ENCODE results near the gene C19orf73. TPM values are rescaled to one million over a fixed set of nuclear protein-coding genes. Genes with fewer than 3 reads are reported as not detected.

Gene C19orf73
- total RNA-seq, 1 experiment from 2014 or later: 2.2 TPM

GRCh38 chr19:49109569-49110233, 9.2 kb downstream of the C19orf73 start:
- ChIA-PET CTCF (interaction anchor here (1.1 kb wide), 1 partner anchor 12 kb away, joined by 7 read pairs; no protein-coding TSS in a partner anchor), RAD21 (ENCODE audit: low non-redundant PET in 1 of 2, low total read pairs in 2 of 2, uncharacterized antibody in 2 of 2, unreplicated experiment in 2 of 2) (no interaction called here), POLR2A (no interaction called here)
- Histone ChIP-seq H3K27me3 (ENCODE audit: insufficient read depth, low read length) (no peaks in the 10 kb centered on the region), H3K27ac (ENCODE audit: low read depth, low read length) (no peak overlapping the region), H3K9me2 (ENCODE audit: insufficient read depth) (no peaks in the 10 kb centered on the region), H3K9me3 (ENCODE audit: control insufficient read depth in 1 of 2, insufficient read depth in 1 of 2, low read depth in 1 of 2, low read length in 2 of 2) (no peaks in the 10 kb centered on the region), H4K20me1 (ENCODE audit: insufficient read depth) (no peaks in the 10 kb centered on the region), H3K4me1 (ENCODE audit: control insufficient read depth in 1 of 2, insufficient read depth in 2 of 2, low read length in 2 of 2) (peaks cover 5 to 18% of the 10 kb centered on the region in 2 experiments; a peak in 3 of 4 replicates), H3K9ac (ENCODE audit: low read length) (no peak overlapping the region), H3K4me2 (ENCODE audit: low read length) (no peak overlapping the region), H3K79me2 (ENCODE audit: insufficient read depth, low read length) (peaks cover 10% of the 10 kb centered on the region; the same call in 1 of the 2 replicates), H3K4me3 (replicated peaks in 1 of 2; ENCODE audit: low read depth in 1 of 2, low read length in 2 of 2) (no peak overlapping the region), H2AFZ (ENCODE audit: low read depth, low read length, poor library complexity, severe bottlenecking) (no peak overlapping the region), H3K36me3 (ENCODE audit: control insufficient read depth in 1 of 2, insufficient read depth in 2 of 2, low read length in 2 of 2) (peaks cover 31 to 35% of the 10 kb centered on the region in 2 experiments)
- no TSS peak for BruUV-seq (replicated peaks)
- intact Hi-C loops (cut with micrococcal nuclease): no loop called here
- ATAC-seq (no peak), DNase-seq (ENCODE audit: low read depth, low spot score) (no peak)
- TF ChIP-seq ZFX (IDR thresholded peaks at IDR 0.05) (no peak), CBX3 (IDR thresholded peaks at IDR 0.05; ENCODE audit: low read depth) (no peak), CTCF (IDR thresholded peaks at IDR 0.05 in 2 of 3, conservative IDR thresholded peaks at IDR 0.05 in 1 of 3; ENCODE audit: borderline replicate concordance in 1 of 3, insufficient read depth in 1 of 3, low read depth in 2 of 3, low read length in 2 of 3) (no peak), YY1 (IDR thresholded peaks at IDR 0.05; ENCODE audit: extremely low read depth, insufficient replicate concordance, low read depth, low read length) (no peak)

- ChIA-PET CTCF (interaction anchor here (1.1 kb wide), 1 partner anchor 11 kb away, joined by 7 read pairs; no protein-coding TSS in a partner anchor), RAD21 (ENCODE audit: low non-redundant PET in 1 of 2, low total read pairs in 2 of 2, uncharacterized antibody in 2 of 2, unreplicated experiment in 2 of 2) (no interaction called here), POLR2A (no interaction called here)
- intact Hi-C loops (cut with micrococcal nuclease): no loop called here
- Histone ChIP-seq H3K9ac (ENCODE audit: low read length) (no peak overlapping the region), H3K4me1 (ENCODE audit: control insufficient read depth in 1 of 2, insufficient read depth in 2 of 2, low read length in 2 of 2) (peaks cover 5 to 17% of the 10 kb centered on the region in 2 experiments; a peak in 3 of 4 replicates), H3K27ac (ENCODE audit: low read depth, low read length) (no peak overlapping the region), H3K36me3 (ENCODE audit: control insufficient read depth in 1 of 2, insufficient read depth in 2 of 2, low read length in 2 of 2) (peaks cover 31 to 42% of the 10 kb centered on the region in 2 experiments), H3K27me3 (ENCODE audit: insufficient read depth, low read length) (no peaks in the 10 kb centered on the region), H2AFZ (ENCODE audit: low read depth, low read length, poor library complexity, severe bottlenecking) (no peak overlapping the region), H3K4me2 (ENCODE audit: low read length) (no peak overlapping the region), H3K79me2 (ENCODE audit: insufficient read depth, low read length) (peaks cover 16% of the 10 kb centered on the region; the same call in 1 of the 2 replicates), H4K20me1 (ENCODE audit: insufficient read depth) (no peaks in the 10 kb centered on the region), H3K4me3 (replicated peaks in 1 of 2; ENCODE audit: low read depth in 1 of 2, low read length in 2 of 2) (no peak overlapping the region), H3K9me2 (ENCODE audit: insufficient read depth) (no peaks in the 10 kb centered on the region), H3K9me3 (ENCODE audit: control insufficient read depth in 1 of 2, insufficient read depth in 1 of 2, low read depth in 1 of 2, low read length in 2 of 2) (no peaks in the 10 kb centered on the region)
- TF ChIP-seq SRF (IDR thresholded peaks at IDR 0.05; ENCODE audit: low read depth) (no peak), MAX (IDR thresholded peaks at IDR 0.05) (no peak), POLR2A (IDR thresholded peaks at IDR 0.05; ENCODE audit: borderline replicate concordance, extremely low read depth, insufficient read depth, insufficient read length) (no peak), POLR2AphosphoS5 (IDR thresholded peaks at IDR 0.05; ENCODE audit: low read depth, low read length) (0 out of 2 replicates have a peak, but pooled peaks have one; percentile 16)
- no TSS peak for BruUV-seq (replicated peaks)
- ATAC-seq: no peak
- DNase-seq (ENCODE audit: low read depth, low spot score): no peak
Observed at GRCh38 chr19:49109051-49109450, 9.9 kb downstream of the C19orf73 start.
